Amniotic stem cell (primary cell): ENCODE results near the gene JMJD1C.
"Not testable (repeated sequence)": the region's sequence is repeated elsewhere in the genome, so short reads cannot be mapped to it uniquely, and the experiment has no call there.

ENCODE experiments used
- DNase-seq: peaks from one replicate; lab custom pipeline; 2025; lab: John Stamatoyannopoulos, UW

Gene JMJD1C

DNA sequence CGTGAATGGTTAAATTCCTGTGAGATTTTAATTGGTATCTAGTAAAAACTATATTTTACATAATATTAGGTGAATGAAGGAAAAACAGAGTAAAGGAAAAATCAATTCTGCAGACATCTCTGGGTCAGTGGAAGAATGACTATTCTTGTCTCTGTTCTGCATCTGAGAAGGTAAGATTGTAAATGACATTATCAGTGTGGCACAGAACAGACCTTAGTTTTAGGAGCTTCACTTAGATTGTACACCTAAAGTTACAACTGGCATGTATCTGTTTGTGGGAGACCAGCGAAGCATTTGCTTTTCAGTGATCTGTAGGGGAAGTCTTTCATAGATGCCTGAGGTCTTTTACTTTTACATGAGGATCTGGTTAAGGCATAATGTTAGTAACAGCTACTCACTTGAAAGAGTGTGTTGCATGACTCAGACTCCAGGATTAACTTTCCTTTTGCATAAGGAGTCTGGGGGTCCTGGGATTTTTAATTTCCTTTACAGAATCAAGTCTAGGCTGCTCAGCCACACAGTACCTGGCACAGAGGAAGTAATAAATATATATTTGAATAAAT lies 56.2 kb downstream of the JMJD1C start:
- peak; percentile 11 for DNase-seq

DNA sequence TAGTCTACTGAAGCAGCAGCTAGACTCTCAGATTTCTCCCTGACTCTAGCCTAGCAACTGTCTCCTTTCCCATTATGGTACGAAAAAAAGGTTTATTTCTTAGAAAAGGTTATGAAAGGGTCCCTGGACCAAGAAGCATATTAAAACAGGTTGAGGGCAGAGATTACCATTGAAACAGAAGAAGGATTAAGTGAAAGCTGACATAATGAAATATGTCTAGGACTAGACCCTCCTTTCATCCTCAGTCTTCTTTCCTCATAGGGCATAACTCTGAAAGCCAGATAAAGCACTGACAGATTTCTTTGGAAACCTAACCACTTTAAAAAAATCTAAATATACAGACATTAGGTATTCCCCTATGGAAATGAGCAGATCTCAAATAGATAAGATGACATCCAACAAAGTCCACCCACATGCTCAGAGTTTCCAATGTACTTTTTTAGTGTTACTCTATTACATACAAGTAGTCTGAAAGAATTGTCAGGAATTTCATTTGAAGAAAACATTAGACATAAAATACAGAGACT lies 58.6 kb downstream of the JMJD1C start:
- DNase-seq, result no peak

DNA sequence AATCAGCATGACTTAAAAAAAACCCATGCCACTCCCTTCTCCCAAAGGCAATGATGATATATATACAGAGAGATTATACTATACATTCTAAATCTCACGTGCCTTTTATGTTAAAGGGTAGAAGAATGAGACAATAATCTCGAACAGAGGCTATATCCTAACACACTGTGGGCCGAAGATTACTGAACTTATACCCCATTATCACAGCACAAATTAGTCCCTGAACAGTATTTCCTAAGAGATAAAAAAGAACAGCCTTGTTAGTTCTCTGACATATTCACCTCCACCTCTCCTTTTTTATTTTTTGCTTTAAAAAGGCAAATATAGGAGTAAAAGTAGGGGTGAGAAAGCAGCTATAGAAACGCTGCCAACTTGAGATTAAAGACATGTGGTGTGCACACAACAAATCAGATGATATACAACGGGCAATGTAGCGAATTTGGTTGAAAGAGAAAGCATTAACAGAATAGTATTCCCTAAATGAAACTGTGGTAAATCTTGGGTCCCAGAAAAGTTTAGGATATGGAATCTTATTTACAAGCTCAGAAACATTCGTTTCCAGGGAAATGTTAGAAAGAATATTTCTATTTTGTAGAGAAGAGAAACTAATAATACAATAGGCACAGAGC lies 69.5 kb downstream of the JMJD1C start:
- DNase-seq, result no peak

DNA sequence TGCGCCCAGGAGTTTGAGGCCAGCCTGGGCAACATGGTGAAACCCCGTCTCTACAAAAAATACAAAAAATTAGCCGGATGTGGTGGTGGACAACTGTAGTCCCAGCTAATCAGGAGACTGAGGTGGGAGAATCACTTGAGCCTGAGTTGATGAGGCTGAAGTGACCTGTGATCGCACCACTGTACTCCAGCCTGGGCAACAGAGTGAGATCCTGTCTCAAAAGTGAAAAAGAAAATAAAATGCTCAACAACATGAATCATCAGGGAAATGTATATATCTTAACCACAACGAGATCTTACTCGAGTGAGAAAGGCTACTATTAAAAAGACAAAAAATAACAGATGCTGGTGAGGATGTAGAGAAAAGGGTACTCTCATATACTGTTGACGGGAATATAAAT lies 72.7 kb downstream of the JMJD1C start:
- no peak for DNase-seq

DNA sequence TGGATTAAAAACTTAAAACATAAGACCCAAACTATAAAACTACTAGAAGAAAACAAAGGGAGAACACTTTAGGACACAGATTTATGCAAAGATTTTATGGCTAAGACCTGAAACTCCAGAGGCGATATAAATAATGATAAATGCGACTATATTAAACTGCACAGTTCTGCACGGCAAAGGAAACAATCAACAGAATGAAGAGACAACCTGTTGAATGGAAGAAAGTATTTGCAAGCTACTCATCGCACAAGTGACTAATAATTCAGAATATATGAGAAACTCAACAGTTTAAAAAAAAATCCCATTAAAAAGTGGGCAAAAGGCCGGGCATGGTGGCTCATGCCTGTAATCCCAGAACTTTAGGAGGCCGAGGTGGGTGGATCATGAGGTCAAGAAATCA lies 73.6 kb downstream of the JMJD1C start:
- DNase-seq, result no peak

DNA sequence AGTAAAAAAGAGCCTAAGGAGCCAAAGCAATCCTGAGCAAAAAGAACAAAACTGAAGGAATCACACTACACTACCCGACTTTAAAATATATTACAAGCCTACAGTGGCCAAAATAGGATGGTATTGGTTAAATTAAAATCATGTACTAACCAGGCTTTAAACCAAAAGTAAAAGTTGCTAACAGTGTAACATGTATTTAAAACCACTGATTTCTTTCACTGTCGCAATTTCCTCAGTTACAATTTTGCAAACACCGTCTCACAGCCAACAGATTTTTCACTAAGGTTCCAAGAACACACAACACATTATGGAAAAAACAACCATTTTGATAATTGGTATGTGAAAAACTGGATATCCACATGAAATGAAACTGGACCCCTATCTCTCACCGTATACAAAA lies 74.0 kb downstream of the JMJD1C start:
- DNase-seq, result no peak

DNA sequence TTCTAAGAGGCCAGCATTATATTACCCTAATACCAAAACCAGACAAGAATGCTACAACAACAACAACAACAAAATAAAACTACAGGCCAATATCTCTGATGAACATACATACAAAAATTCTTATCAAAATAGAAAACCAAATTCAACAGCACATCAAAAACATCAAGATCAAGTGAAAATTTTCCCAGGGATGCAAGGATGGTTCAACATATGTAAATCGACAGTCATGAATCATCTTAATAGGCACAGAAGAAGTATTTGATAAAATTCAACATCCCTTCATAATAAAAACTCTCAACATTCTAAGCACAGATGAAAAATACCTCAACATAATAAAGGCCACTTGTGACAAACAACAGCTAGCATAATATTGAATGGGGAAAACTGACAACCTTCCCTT lies 75.3 kb downstream of the JMJD1C start:
- DNase-seq, result no peak

DNA sequence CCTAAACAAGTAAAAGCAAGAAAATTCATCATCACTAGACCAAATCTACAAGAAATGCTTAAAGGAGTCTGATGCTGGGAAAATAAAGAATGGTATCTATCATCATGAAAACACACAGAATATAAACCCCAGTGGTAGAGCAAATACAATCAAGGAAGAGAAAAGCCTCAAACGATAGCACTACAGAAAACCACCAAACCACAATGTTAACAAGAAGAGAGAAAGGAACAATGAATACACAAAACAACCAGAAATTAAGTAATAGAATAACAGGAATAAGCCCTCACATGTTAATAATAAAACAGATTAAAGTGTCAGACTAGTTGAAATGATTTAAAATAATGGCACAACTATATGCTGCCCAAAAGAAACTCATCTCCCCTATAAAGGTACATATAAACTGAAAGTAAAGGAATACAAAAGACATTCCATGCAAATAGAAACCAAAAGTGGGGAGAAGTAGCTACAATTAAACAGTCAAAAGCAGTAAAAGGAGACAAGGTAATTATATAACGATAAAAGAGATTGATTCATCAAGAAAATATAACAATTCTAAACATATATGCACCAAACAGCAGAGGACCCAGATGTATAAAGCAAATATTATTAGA lies 77.3 kb downstream of the JMJD1C start:
- DNase-seq, result no peak

DNA sequence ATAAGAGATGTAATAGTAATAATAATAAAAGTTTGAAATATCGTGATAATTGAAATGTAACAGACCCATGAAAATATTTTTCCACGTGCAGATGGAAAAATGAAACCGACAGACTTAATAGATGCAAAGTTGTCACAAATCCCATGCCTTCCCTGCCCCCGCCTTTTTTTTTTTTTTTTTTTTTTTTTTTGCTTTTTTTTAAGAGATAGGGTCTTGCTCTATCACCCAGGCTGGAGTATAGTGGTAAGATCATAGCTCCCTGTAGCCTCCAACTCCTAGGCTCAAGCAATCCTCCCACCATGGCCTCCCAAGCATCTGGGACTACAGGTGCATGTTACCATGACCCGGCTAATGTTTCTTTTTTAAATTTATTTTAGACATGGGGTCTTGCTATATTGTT lies 80.5 kb downstream of the JMJD1C start:
- no peak for DNase-seq

DNA sequence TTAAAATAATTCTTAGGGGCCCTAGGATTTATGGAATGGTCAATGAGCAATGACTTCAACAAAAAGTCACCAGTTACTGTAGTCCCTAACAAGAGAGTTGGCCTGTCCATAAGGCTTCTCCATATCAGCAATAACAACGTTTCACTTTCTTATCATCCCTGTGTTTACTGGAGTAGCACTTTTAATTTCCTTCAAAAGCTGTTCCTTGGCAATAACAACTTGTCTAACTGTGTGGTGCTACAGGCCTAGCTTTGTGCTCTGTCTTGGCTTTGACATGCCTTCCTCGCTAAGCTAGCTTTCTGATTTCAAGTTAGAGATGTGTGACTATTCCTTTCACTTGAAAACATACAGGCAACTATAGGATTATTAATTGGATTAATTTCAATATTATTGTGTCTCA lies 81.1 kb downstream of the JMJD1C start:
- DNase-seq, result no peak

DNA sequence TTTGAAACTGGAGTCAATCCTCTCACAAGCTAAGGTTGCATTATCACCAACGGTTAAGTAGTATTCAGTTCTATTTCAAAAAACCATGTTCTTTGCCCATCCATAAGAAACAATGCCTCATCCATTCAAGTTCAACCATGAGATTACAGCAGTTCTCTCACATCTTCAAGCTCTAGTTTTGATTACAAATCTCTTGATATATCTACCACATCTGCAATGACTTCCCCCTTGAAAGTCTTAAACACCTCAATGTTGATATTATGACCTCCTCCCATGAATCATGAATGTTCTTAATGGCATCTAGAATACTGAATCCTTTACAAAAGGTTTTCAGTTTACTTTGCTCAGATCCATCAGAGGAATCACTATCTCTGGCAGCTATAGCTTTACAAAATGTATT lies 81.8 kb downstream of the JMJD1C start:
- no peak for DNase-seq

DNA sequence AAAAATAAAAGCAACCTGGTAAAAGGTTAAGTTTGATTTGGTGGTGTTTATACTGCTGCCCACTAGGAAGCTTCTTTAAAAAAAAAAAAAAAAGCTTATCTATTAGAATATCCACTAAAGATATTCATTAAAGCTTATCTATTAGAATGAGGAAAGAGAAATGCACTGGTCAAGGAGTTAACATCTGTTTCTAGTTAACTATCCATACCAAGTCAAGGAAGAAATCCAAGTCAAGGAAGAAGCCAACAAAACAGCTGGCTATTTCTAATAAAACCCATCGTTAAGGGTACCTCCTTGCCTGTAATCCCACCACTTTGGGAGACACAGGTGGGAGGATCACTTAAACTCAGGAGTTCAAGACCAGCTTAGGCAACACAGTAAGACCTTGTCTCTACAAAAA lies 82.6 kb downstream of the JMJD1C start:
- no peak for DNase-seq

DNA sequence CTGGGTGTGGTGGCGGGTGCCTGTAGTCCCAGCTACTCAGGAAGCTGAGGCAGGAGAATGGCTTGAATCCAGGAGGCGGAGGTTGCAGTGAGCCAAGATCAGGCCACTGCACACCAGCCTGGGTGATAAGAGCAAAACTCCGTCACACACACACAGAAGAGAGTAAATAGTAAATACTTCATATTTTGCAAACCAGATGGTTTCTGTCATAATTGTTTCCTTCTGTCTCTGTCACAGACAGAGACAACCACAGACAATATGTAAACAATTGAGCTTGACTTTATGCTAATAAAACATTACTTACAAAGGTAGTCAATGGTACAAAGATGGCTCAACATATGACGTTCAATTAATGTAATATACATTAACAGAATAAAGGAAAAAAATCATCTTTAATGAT lies 83.7 kb downstream of the JMJD1C start:
- no peak for DNase-seq

DNA sequence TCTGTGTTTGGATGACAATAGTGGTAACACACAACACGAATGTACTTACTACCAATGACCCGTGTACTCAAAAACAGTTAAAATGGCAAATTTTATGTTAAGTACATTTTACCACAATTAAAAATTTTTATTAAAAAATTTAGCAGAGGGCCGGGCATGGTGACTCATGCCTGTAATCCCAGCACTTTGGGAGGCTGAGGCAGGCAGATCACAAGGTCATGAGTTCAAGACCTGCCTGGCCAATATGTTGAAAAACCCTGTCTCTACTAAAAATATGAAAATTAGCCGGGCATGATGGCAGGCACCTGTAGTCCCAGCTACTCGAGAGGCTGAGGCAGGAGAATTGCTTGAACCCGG lies 88.5 kb downstream of the JMJD1C start:
- not testable (repeated sequence) for DNase-seq

DNA sequence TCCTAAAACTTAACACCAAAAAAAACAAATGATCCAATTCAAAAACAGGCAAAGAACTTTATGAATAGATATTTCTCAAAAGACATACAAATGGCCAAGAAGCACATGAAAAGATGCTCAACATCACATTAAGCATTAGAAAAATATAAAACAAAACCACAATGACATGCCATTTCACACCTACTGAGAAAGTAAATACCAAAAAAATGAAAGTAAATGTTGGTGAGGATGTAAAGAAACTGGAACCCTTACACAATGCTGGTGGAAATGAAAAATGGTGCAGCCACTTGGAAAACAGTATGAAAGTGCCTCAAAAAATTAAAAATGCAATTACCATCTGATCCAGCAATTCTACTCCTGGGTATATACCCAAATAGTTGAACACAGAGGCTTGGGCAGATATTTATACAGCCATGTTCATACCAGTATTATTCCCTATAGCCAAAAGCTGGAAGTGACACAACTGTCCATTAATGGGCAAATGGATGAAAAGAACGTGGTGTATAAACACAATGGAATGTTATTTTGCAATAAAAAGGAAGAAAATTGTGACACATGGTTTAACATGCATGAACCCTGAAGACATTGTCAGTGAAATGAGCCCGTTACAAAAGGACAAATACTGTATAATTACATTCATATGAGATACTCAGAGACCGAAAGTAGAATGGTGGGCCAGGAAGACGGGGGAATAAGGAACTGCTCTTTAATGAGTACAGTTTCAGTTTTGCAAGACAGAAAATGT lies 89.0 kb downstream of the JMJD1C start:
- peak; percentile 41 for DNase-seq

DNA sequence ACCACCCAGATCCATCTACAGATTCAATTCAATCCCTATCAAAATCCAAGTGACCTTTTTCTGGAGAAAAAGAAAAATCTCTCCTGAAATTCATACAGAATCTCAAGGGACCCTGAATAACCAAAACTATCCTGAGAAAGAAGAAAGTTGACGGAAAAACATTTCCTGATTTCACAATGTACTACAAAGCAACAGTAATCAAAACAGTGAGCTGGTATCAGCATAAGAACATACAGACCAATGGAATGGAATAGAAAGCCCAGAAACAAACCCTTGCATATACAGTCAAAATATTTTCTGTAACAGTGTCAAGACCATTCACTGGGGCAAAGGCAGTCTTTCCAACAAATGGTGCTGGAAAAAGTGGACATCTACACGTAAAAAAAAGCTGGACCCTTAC lies 89.9 kb downstream of the JMJD1C start:
- DNase-seq, result no peak

DNA sequence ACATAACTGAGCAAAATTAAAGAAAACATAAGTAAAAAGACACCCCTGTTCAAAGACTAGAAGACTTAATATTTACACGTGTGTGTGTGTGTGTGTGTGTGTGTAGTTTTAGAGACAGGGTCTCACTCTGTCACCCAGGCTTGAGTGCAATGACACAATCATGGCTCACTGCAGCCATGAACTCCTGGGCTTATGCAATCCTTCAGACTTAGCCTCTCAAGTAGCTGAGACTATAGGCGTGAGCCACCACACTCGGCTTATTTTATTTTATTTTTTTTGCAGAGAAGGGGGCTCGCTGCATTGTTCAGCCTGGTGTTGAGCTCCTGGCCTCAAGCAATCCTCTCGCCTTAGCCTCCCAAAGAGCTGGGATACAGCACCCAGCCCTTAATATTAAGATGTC lies 90.3 kb downstream of the JMJD1C start:
- DNase-seq, result no peak

DNA sequence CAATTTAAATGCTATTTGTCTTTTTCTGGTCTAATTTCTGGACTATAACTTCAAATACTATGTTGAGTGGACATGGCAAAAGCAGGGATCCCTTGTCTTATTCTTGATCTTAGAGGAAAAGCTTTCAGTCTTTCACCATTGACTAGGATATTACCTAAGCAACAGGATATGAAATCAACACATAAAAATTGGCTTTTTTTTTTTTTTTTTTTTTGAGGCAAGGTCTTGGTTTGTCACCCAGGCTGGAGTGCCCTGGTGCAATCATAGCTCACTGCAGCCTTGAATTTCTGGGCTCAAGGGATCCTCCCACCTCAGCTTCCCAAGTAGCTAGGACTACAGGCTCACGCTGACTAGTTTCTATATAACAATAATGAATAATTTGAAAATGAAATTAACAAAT lies 90.8 kb downstream of the JMJD1C start:
- DNase-seq, result no peak

DNA sequence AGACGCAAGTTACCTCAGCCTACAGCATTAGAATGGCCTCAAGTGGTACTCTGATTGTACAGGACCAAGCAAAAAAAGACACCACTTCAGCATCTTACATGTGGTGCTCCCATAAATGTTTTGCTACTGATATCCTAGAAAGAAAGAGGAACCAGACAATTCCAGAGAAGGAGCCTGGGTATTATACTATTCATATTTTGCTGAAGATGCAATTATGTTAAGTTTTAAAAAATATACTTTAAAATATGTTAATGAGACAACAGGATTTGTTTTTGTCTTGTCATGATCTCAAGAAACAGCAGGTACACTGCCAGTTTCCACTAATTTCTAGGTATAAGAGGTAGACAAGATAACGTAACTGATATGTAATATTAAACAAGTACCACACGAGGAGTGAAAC lies 92.6 kb downstream of the JMJD1C start:
- DNase-seq, result no peak

DNA sequence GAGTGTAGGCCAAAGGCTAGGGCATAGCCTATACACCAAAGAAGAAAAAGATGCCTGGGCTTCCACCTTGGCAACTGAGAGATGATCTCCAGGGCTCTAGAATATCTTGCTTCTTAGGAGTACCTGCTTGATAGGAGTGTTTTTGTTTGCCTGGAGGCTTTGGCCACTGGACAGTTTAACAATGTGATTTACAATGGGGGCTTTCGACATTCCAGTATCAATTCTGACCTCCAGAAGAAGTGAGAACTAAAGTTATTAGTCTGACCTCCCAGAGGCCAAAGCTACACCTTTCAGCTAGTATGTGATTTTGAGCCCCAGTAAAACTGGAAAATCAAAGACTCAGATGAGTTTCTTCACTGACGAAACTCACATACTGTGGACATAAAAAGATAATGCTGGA lies 96.1 kb downstream of the JMJD1C start:
- no peak for DNase-seq

DNA sequence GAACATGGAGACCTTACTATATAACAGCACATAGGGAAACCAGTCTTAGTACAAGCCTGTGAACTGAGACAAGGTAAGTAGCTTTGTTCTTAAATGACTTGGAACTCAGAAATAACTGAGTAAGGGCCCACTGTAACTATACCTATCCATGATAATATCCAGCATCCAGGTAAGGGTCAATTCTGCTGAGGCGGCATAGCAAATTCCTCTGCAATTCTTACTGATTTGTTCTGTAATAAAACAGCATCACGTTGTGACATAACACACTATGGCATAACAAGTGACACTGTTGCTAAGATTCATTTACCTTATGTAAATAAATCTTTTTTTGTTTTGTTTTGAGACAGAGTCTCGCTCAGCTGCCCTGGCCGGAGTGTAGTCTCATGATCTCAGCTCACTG lies 97.4 kb downstream of the JMJD1C start:
- no peak for DNase-seq

DNA sequence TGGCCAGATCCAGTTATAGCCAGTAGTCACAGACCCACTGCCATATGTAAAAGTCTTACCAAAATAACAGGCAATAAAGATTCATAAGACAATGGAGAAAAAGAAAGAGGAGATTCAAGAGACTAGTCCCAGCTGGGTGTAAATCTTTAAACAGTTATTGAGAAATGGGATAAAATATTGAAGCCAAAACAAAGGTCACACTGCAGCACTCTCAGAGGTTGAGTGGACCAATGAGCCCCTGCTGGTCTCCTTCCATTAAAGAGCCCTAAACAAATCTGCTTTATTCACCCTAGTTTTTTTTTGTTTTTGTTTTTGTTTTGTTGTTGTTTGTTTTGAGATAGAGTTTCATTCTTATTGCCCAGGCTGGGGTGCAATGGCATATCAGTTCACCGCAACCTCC lies 98.8 kb downstream of the JMJD1C start:
- no peak for DNase-seq
